HEK293 (cell line): ENCODE measurements around the gene MKKS.

Experiments used
- CTCF ChIA-PET: fragments of 350-600 bp; formaldehyde crosslinking; extraction: SDS; loops from one replicate; lab custom pipeline; 2021; ENCODE audit warnings: antibody characterized with exemption; lab: Yijun Ruan, JAX
- POLR2A ChIA-PET: fragments of 300-600 bp; formaldehyde crosslinking; extraction: SDS; loops from one replicate; lab custom pipeline; 2020; ENCODE audit warnings: antibody characterized with exemption, inconsistent platforms; lab: Yijun Ruan, JAX
- H3K27ac ChIP-seq: fragments of 200-500 bp; sonication (Bioruptor generic); 2 replicates; pipeline ENCODE4 v1.5.1; 2014; ENCODE audit warnings: low read depth, low read length, control low read depth, inconsistent platforms; ENCODE audit errors: extremely low read depth
- H3K36me3 ChIP-seq, 2 experiments: fragments of 200-500 bp in 1 of 2; sonication (Bioruptor generic) in 1 of 2; 1 replicate in 1 of 2; 2 replicates in 1 of 2; pipeline ENCODE4 v1.5.1; 2014 to 2017; ENCODE audit warnings: inconsistent platforms in 2 of 2, low read length in 2 of 2; ENCODE audit not compliant: control insufficient read depth in 2 of 2, insufficient read depth in 1 of 2
- H3K4me1 ChIP-seq: fragments of 200-500 bp; sonication (Bioruptor generic); 2 replicates; pipeline ENCODE4 v1.5.1; 2014; ENCODE audit warnings: mild to moderate bottlenecking, low read length, inconsistent platforms; ENCODE audit not compliant: control insufficient read depth, insufficient read depth
- H3K4me3 ChIP-seq: 2 replicates; pipeline ENCODE4 v1.5.1; 2011; ENCODE audit warnings: low read depth, mild to moderate bottlenecking, control low read depth, low read length, moderate library complexity
- H3K9me3 ChIP-seq: fragments of 200-500 bp; sonication (Bioruptor generic); 2 replicates; pipeline ENCODE4 v1.5.1; 2014; ENCODE audit warnings: low read depth, low read length, inconsistent platforms; ENCODE audit not compliant: control insufficient read depth, insufficient read depth
- GLIS1 ChIP-seq: fragments of 450-650 bp; formaldehyde crosslinking; IDR thresholded peaks from 2 replicates; pipeline ENCODE4 v1.5.1; 2016; ENCODE audit warnings: missing biosample characterization, missing genetic modification characterization
- KLF9 ChIP-seq: fragments of 450-650 bp; formaldehyde crosslinking; IDR thresholded peaks from 2 replicates; pipeline ENCODE4 v1.5.1; 2016; ENCODE audit warnings: missing biosample characterization, missing genetic modification characterization, low read depth
- MYNN ChIP-seq: fragments of 450-650 bp; formaldehyde crosslinking; IDR thresholded peaks from 2 replicates; pipeline ENCODE4 v1.5.1; 2016; ENCODE audit warnings: missing biosample characterization, missing genetic modification characterization, borderline replicate concordance
- ZBTB48 ChIP-seq: fragments of 450-650 bp; formaldehyde crosslinking; IDR thresholded peaks from 2 replicates; pipeline ENCODE4 v1.5.1; 2016; ENCODE audit warnings: missing biosample characterization, missing genetic modification characterization
- ZNF211 ChIP-seq: fragments of 450-650 bp; formaldehyde crosslinking; IDR thresholded peaks from 2 replicates; pipeline ENCODE4 v1.5.1; 2016; ENCODE audit warnings: low read depth, missing biosample characterization, missing genetic modification characterization
- ZNF394 ChIP-seq: fragments of 450-650 bp; formaldehyde crosslinking; IDR thresholded peaks from 2 replicates; pipeline ENCODE4 v1.5.1; 2016; ENCODE audit warnings: missing biosample characterization, missing genetic modification characterization, mild to moderate bottlenecking, moderate library complexity, borderline replicate concordance
- ZNF585B ChIP-seq: fragments of 450-650 bp; formaldehyde crosslinking; IDR thresholded peaks from 2 replicates; pipeline ENCODE4 v1.5.1; 2016; ENCODE audit warnings: missing biosample characterization, missing genetic modification characterization
- ZNF623 ChIP-seq: fragments of 450-650 bp; formaldehyde crosslinking; IDR thresholded peaks from 2 replicates; pipeline ENCODE4 v1.5.1; 2016; ENCODE audit warnings: missing biosample characterization, missing genetic modification characterization
- ZNF626 ChIP-seq: fragments of 450-650 bp; sonication (Bioruptor Pico); formaldehyde crosslinking; IDR thresholded peaks from 2 replicates; pipeline ENCODE4 v1.5.1; 2018; ENCODE audit warnings: missing biosample characterization, missing genetic modification characterization, inconsistent platforms
- ZNF639 ChIP-seq: fragments of 450-650 bp; formaldehyde crosslinking; IDR thresholded peaks from 2 replicates; pipeline ENCODE4 v1.5.1; 2016; ENCODE audit warnings: missing biosample characterization, missing genetic modification characterization
- ZNF785 ChIP-seq: fragments of 450-650 bp; formaldehyde crosslinking; IDR thresholded peaks from 2 replicates; pipeline ENCODE4 v1.5.1; 2016; ENCODE audit warnings: missing biosample characterization, missing genetic modification characterization
- ZNF792 ChIP-seq: fragments of 450-650 bp; formaldehyde crosslinking; IDR thresholded peaks from 2 replicates; pipeline ENCODE4 v1.5.1; 2016; ENCODE audit warnings: missing biosample characterization, missing genetic modification characterization
- ZSCAN30 ChIP-seq: fragments of 450-650 bp; IDR thresholded peaks from 2 replicates; pipeline ENCODE4 v1.5.1; 2018; ENCODE audit warnings: missing biosample characterization, mild to moderate bottlenecking, missing genetic modification characterization, moderate library complexity
- TF ChIP-seq, protein P1 (sequence below): sonication (generic); formaldehyde crosslinking; IDR thresholded peaks from 2 replicates; pipeline ENCODE4 v1.8.1; 2022; ENCODE audit warnings: mild to moderate bottlenecking, moderate library complexity, missing genetic modification reagents
- TF ChIP-seq, protein P2 (sequence below): fragments of 450-650 bp; IDR thresholded peaks from 2 replicates; pipeline ENCODE4 v1.5.1; 2018; ENCODE audit warnings: missing biosample characterization, missing genetic modification characterization
- TF ChIP-seq, protein P3 (sequence below): fragments of 450-650 bp; IDR thresholded peaks from 2 replicates; pipeline ENCODE4 v1.5.1; 2018; ENCODE audit warnings: missing biosample characterization, mild to moderate bottlenecking, missing genetic modification characterization
- TF ChIP-seq, protein P4 (sequence below): fragments of 450-650 bp; formaldehyde crosslinking; IDR thresholded peaks from 2 replicates; pipeline ENCODE4 v1.5.1; 2017; ENCODE audit warnings: missing biosample characterization, missing genetic modification characterization

MKKS gene

DNA sequence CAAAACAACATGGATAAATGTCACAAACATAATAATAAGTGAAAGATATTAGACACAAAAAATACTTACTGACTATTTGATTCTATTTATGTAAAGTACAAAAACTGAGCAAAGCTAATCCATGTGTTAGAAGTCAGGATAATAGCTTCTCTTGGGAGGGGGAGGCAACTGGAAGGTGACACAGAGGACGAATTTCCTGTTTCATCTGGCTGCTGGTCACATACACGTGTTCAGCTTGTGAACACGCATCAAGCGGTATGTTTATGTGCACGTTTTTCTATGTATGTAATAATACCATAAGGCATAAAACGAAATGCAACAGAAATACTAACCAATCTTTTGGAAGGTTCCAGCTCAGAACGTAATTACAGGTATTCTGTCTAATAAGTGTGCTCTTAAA, 54.3 kb downstream of the MKKS start:
- no peak overlapping the region for H3K4me3 ChIP-seq
- H3K4me1 ChIP-seq = no peaks in the 10 kb centered on the region
- no peak overlapping the region for H3K27ac ChIP-seq
- no peaks in the 10 kb centered on the region for H3K36me3 ChIP-seq
- POLR2A ChIA-PET = no interaction called here
- no peaks in the 10 kb centered on the region for H3K9me3 ChIP-seq
- CTCF ChIA-PET = interaction anchor here (0.6 to 2.0 kb wide), 4 partner anchors 27 to 63 kb away, joined by 3 to 6 read pairs (median 4); no protein-coding TSS in a partner anchor
- TF ChIP-seq, protein P1, sequence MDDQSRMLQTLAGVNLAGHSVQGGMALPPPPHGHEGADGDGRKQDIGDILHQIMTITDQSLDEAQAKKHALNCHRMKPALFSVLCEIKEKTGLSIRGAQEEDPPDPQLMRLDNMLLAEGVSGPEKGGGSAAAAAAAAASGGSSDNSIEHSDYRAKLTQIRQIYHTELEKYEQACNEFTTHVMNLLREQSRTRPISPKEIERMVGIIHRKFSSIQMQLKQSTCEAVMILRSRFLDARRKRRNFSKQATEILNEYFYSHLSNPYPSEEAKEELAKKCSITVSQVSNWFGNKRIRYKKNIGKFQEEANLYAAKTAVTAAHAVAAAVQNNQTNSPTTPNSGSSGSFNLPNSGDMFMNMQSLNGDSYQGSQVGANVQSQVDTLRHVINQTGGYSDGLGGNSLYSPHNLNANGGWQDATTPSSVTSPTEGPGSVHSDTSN (CRISPR knock-in tag) = no peak
- TF ChIP-seq ZNF211 (tag by site-specific recombination) = no peak
- no peak for TF ChIP-seq ZSCAN30
- TF ChIP-seq MYNN (tag by site-specific recombination) = no peak
- TF ChIP-seq ZNF785 (tag by site-specific recombination) = no peak
- TF ChIP-seq ZNF394 (tag by site-specific recombination) = no peak
- no peak for TF ChIP-seq ZNF639 (tag by site-specific recombination)
- no peak for TF ChIP-seq ZNF626 (tag by site-specific recombination)
- TF ChIP-seq, protein P2, sequence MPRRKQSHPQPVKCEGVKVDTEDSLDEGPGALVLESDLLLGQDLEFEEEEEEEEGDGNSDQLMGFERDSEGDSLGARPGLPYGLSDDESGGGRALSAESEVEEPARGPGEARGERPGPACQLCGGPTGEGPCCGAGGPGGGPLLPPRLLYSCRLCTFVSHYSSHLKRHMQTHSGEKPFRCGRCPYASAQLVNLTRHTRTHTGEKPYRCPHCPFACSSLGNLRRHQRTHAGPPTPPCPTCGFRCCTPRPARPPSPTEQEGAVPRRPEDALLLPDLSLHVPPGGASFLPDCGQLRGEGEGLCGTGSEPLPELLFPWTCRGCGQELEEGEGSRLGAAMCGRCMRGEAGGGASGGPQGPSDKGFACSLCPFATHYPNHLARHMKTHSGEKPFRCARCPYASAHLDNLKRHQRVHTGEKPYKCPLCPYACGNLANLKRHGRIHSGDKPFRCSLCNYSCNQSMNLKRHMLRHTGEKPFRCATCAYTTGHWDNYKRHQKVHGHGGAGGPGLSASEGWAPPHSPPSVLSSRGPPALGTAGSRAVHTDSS (tag by site-specific recombination) = no peak
- no peak for TF ChIP-seq ZNF585B (tag by site-specific recombination)
- no peak for TF ChIP-seq KLF9 (tag by site-specific recombination)
- TF ChIP-seq, protein P3, sequence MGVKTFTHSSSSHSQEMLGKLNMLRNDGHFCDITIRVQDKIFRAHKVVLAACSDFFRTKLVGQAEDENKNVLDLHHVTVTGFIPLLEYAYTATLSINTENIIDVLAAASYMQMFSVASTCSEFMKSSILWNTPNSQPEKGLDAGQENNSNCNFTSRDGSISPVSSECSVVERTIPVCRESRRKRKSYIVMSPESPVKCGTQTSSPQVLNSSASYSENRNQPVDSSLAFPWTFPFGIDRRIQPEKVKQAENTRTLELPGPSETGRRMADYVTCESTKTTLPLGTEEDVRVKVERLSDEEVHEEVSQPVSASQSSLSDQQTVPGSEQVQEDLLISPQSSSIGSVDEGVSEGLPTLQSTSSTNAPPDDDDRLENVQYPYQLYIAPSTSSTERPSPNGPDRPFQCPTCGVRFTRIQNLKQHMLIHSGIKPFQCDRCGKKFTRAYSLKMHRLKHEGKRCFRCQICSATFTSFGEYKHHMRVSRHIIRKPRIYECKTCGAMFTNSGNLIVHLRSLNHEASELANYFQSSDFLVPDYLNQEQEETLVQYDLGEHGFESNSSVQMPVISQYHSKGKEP (tag by site-specific recombination) = no peak
- TF ChIP-seq ZBTB48 (tag by site-specific recombination) = no peak
- TF ChIP-seq, all 188 proteins: peak for 0

DNA sequence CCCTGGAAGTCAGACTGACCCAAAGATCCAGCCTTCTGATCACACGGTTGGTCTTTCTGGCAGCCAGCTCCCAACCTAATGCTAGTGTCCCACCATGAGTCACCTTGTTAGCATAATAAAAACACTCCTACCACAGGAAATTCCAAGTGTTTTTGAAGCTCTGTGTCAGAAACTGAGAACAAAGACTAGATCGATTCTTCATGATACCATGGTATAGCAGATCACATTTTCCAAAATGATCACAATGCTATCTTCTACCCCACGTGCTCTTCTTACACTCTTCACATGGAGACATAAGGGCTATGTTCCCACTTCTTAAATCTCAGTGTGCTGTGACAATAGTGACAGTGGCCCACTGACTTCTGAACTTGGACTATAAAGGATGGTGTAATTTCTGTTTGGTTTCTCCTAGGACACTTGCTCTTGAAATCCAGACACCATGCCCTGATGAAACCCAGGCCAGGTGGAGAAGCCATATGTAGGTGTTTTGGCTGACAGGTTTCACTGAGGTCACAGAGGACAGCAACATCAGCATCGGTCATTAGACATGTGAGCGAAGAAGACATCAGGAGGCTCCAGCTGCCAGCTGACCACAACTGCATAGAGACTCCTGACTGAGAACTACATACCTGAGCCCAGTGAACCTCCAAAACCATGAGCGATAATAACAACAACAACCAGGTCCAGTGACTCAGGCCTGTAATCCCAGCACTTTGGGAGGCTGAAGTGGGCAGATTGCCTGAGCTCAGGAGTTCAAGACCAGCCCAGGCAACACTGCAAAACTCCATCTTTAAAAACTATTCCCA, 57.5 kb downstream of the MKKS start:
- ChIA-PET POLR2A (no interaction called here), CTCF (no interaction called here)
- H3K36me3 ChIP-seq = no peaks in the 10 kb centered on the region
- no peak overlapping the region for H3K27ac ChIP-seq
- no peaks in the 10 kb centered on the region for H3K9me3 ChIP-seq
- H3K4me1 ChIP-seq = no peaks in the 10 kb centered on the region
- TF ChIP-seq ZNF792 (tag by site-specific recombination) (no peak), ZNF623 (tag by site-specific recombination) (no peak), GLIS1 (tag by site-specific recombination) (no peak)
- TF ChIP-seq, protein P4, sequence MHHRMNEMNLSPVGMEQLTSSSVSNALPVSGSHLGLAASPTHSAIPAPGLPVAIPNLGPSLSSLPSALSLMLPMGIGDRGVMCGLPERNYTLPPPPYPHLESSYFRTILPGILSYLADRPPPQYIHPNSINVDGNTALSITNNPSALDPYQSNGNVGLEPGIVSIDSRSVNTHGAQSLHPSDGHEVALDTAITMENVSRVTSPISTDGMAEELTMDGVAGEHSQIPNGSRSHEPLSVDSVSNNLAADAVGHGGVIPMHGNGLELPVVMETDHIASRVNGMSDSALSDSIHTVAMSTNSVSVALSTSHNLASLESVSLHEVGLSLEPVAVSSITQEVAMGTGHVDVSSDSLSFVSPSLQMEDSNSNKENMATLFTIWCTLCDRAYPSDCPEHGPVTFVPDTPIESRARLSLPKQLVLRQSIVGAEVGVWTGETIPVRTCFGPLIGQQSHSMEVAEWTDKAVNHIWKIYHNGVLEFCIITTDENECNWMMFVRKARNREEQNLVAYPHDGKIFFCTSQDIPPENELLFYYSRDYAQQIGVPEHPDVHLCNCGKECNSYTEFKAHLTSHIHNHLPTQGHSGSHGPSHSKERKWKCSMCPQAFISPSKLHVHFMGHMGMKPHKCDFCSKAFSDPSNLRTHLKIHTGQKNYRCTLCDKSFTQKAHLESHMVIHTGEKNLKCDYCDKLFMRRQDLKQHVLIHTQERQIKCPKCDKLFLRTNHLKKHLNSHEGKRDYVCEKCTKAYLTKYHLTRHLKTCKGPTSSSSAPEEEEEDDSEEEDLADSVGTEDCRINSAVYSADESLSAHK (tag by site-specific recombination) = no peak
- H3K4me3 ChIP-seq = no peak overlapping the region
